IPS-18c (cell line): ENCODE results near the gene HOXB7.
A peak's percentile ranks its signal among the peaks of the same experiment; 100 is the strongest.

ENCODE experiments used
- H3K4me3 ChIP-seq: 2 replicates; pipeline ENCODE4 v1.7.0; 2013; ENCODE audit warnings: low read depth, mild to moderate bottlenecking, low read length, moderate library complexity; ENCODE audit not compliant: insufficient read depth
- H3K9me3 ChIP-seq: one replicate; pipeline ENCODE4 v1.6.1; 2013; ENCODE audit warnings: mild to moderate bottlenecking, low read length, moderate library complexity; ENCODE audit not compliant: control insufficient read depth, insufficient read depth

Gene HOXB7

GRCh38 chr17:48605409-48605919 lies 5.4 kb downstream of the HOXB7 start:
- no peak overlapping the region for H3K4me3 ChIP-seq

GRCh38 chr17:48604770-48605329 lies 6.0 kb downstream of the HOXB7 start, which contains the start of gene HOXB6:
TSS of gene HOXB6 (minus strand) at chr17:48604986. CDS start at chr17:48598150, 6,836 bp downstream.
- Histone ChIP-seq H3K4me3 (no peak within 1 kb of the TSS), H3K9me3 (peaks cover 2% of the 10 kb centered on the region)

More at GRCh38 chr17:48605409-48605919, 5.4 kb downstream of the HOXB7 start:
- H3K9me3 ChIP-seq: peaks cover 2% of the 10 kb centered on the region

GRCh38 chr17:48603959-48604769 lies 6.7 kb downstream of the HOXB7 start:
- Histone ChIP-seq H3K4me3 (no peak overlapping the region), H3K9me3 (peaks cover 2% of the 10 kb centered on the region)

GRCh38 chr17:48601539-48602425 lies 9.0 kb downstream of the HOXB7 start:
- no peak overlapping the region for H3K4me3 ChIP-seq
- H3K9me3 ChIP-seq: no peaks in the 10 kb centered on the region

GRCh38 chr17:48601207-48601538 lies 9.6 kb downstream of the HOXB7 start:
- H3K9me3 ChIP-seq: no peaks in the 10 kb centered on the region
- H3K4me3 ChIP-seq: no peak overlapping the region

- no peak overlapping the region for H3K4me3 ChIP-seq
- no peaks in the 10 kb centered on the region for H3K9me3 ChIP-seq
Measured at GRCh38 chr17:48600244-48601098, 10.3 kb downstream of the HOXB7 start.

- Histone ChIP-seq H3K9me3 (no peaks in the 10 kb centered on the region), H3K4me3 (no peak overlapping the region)
Measured at GRCh38 chr17:48599354-48599753, 11.5 kb downstream of the HOXB7 start.

GRCh38 chr17:48598736-48599135 lies 12.1 kb downstream of the HOXB7 start:
- H3K4me3 ChIP-seq: no peak overlapping the region

GRCh38 chr17:48597778-48598631 lies 12.8 kb downstream of the HOXB7 start:
- H3K9me3 ChIP-seq: no peaks in the 10 kb centered on the region
- no peak overlapping the region; the same call in 1 of the 2 replicates for H3K4me3 ChIP-seq

More at GRCh38 chr17:48598736-48599135, 12.1 kb downstream of the HOXB7 start:
- H3K9me3 ChIP-seq: no peaks in the 10 kb centered on the region

- Histone ChIP-seq H3K4me3 (no peak overlapping the region), H3K9me3 (no peaks in the 10 kb centered on the region)
Measured at GRCh38 chr17:48597528-48597777, 13.4 kb downstream of the HOXB7 start.

GRCh38 chr17:48596735-48597527 lies 13.9 kb downstream of the HOXB7 start:
- H3K4me3 ChIP-seq: 0 out of 2 replicates have a peak overlapping the region, but pooled peaks have one; percentile 15
- no peaks in the 10 kb centered on the region for H3K9me3 ChIP-seq

GRCh38 chr17:48596000-48596734 lies 14.7 kb downstream of the HOXB7 start:
- H3K4me3 ChIP-seq: 0 out of 2 replicates have a peak overlapping the region, but pooled peaks have one; percentile 15
- no peaks in the 10 kb centered on the region for H3K9me3 ChIP-seq

- Histone ChIP-seq H3K4me3 (no peak overlapping the region), H3K9me3 (no peaks in the 10 kb centered on the region)
Measured at GRCh38 chr17:48595278-48595999, 15.4 kb downstream of the HOXB7 start.

GRCh38 chr17:48594538-48595277 lies 16.1 kb downstream of the HOXB7 start:
- Histone ChIP-seq H3K4me3 (peak overlapping the region; percentile 16; the same call in 1 of the 2 replicates), H3K9me3 (no peaks in the 10 kb centered on the region)
